GM12878 (cell line): Measurements from ENCODE around the gene SSBP2.

Experiments
- ESRRA ChIP-seq: IDR thresholded peaks from 2 replicates; pipeline ENCODE4 v1.6.1; 2012; ENCODE audit warnings: mild to moderate bottlenecking, low read length, improper control_type of control experiment
- EZH2 ChIP-seq: IDR thresholded peaks from 2 replicates; pipeline ENCODE4 v1.6.1; 2012; ENCODE audit warnings: low read depth, mild to moderate bottlenecking, control low read depth, inconsistent platforms, low read length, borderline replicate concordance; ENCODE audit not compliant: control insufficient read depth
- GABPA ChIP-seq: IDR thresholded peaks from 2 replicates; pipeline ENCODE4 v1.6.1; 2014; ENCODE audit warnings: antibody characterized with exemption, low read depth, mild to moderate bottlenecking, inconsistent platforms
- JUND ChIP-seq: IDR thresholded peaks from 2 replicates; pipeline ENCODE4 v1.6.1; 2012; ENCODE audit warnings: low read depth, mild to moderate bottlenecking, low read length, improper control_type of control experiment, moderate library complexity
- SIX5 ChIP-seq: IDR thresholded peaks from 2 replicates; pipeline ENCODE4 v1.6.1; 2011; ENCODE audit warnings: mild to moderate bottlenecking, low read depth, low read length, moderate library complexity; ENCODE audit not compliant: severe bottlenecking
- ZNF274 ChIP-seq: IDR thresholded peaks from one replicate; pipeline ENCODE4 v1.8.0; 2011; ENCODE audit not compliant: insufficient read length, insufficient read depth
- TF ChIP-seq, protein P1 (sequence below), 3 experiments: IDR thresholded peaks in 2 of 3; conservative IDR thresholded peaks in 1 of 3; 2 replicates each; pipeline ENCODE4 v1.5.1; 2011; ENCODE audit warnings: low read depth in 3 of 3, low read length in 3 of 3, mild to moderate bottlenecking in 3 of 3, control low read depth in 2 of 3, moderate library complexity in 2 of 3, inconsistent platforms in 1 of 3, mixed read lengths in 1 of 3; ENCODE audit not compliant: control insufficient read depth in 2 of 3, insufficient read depth in 1 of 3; ENCODE audit errors: extremely low read depth in 1 of 3
- TF ChIP-seq, protein P2 (sequence below): IDR thresholded peaks from 2 replicates; pipeline ENCODE4 v1.6.1; 2012; ENCODE audit warnings: low read depth, low read length, improper control_type of control experiment

GRCh38 chr5:81639556-81639955 is 111.3 kb downstream of the SSBP2 start:
- no peak for TF ChIP-seq EZH2
- TF ChIP-seq, protein P1, sequence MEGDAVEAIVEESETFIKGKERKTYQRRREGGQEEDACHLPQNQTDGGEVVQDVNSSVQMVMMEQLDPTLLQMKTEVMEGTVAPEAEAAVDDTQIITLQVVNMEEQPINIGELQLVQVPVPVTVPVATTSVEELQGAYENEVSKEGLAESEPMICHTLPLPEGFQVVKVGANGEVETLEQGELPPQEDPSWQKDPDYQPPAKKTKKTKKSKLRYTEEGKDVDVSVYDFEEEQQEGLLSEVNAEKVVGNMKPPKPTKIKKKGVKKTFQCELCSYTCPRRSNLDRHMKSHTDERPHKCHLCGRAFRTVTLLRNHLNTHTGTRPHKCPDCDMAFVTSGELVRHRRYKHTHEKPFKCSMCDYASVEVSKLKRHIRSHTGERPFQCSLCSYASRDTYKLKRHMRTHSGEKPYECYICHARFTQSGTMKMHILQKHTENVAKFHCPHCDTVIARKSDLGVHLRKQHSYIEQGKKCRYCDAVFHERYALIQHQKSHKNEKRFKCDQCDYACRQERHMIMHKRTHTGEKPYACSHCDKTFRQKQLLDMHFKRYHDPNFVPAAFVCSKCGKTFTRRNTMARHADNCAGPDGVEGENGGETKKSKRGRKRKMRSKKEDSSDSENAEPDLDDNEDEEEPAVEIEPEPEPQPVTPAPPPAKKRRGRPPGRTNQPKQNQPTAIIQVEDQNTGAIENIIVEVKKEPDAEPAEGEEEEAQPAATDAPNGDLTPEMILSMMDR (IDR thresholded peaks at IDR 0.05 in 2 of 3, conservative IDR thresholded peaks at IDR 0.05 in 1 of 3; ENCODE audit: control insufficient read depth in 2 of 3, extremely low read depth in 1 of 3, insufficient read depth in 1 of 3, low read depth in 3 of 3, low read length in 3 of 3): no peak
- TF ChIP-seq JUND: no peak
- TF ChIP-seq, protein P2, sequence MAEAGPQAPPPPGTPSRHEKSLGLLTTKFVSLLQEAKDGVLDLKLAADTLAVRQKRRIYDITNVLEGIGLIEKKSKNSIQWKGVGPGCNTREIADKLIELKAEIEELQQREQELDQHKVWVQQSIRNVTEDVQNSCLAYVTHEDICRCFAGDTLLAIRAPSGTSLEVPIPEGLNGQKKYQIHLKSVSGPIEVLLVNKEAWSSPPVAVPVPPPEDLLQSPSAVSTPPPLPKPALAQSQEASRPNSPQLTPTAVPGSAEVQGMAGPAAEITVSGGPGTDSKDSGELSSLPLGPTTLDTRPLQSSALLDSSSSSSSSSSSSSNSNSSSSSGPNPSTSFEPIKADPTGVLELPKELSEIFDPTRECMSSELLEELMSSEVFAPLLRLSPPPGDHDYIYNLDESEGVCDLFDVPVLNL: no peak
- TF ChIP-seq SIX5: no peak
- TF ChIP-seq GABPA: no peak
- TF ChIP-seq ZNF274: no peak
- no peak for TF ChIP-seq ESRRA
